Keratinocyte (primary cell): ENCODE measurements around the gene CDK5RAP3. TPM values are rescaled to one million over a fixed set of nuclear protein-coding genes. Genes with fewer than 3 reads are reported as not detected.

Source experiments
- DNase-seq: peaks from one replicate; pipeline ENCODE4 v3.0.0-alpha.2; 2011; ENCODE audit warnings: low read depth, missing footprints, low spot score
- FAIRE-seq: peaks from 2 replicates; lab custom pipeline; 2011; peaks lifted over from hg19 to GRCh38; lab: Jason Lieb, UNC
- H2AFZ ChIP-seq: 2 replicates; pipeline ENCODE4 v1.6.0; 2012; ENCODE audit warnings: low read length, control low read depth, inconsistent platforms; ENCODE audit not compliant: control insufficient read depth
- H3K27ac ChIP-seq: 2 replicates; pipeline ENCODE4 v1.5.1; 2011; ENCODE audit warnings: low read length; ENCODE audit not compliant: control insufficient read depth, insufficient read depth
- H3K27me3 ChIP-seq: 3 replicates; pipeline ENCODE4 v1.6.0; 2011; ENCODE audit warnings: low read length; ENCODE audit not compliant: control insufficient read depth, insufficient read depth; ENCODE audit errors: extremely low read depth
- H3K36me3 ChIP-seq, 2 experiments: 2 replicates in 1 of 2; 3 replicates in 1 of 2; pipeline ENCODE4 v1.5.1; 2011; ENCODE audit warnings: low read length in 2 of 2, mild to moderate bottlenecking in 1 of 2; ENCODE audit not compliant: control insufficient read depth in 2 of 2, insufficient read depth in 2 of 2; ENCODE audit errors: extremely low read depth in 1 of 2
- H3K4me1 ChIP-seq: 3 replicates; pipeline ENCODE4 v1.5.1; 2011; ENCODE audit warnings: low read length; ENCODE audit not compliant: control insufficient read depth, insufficient read depth; ENCODE audit errors: extremely low read depth
- H3K4me2 ChIP-seq: 3 replicates; pipeline ENCODE4 v1.6.0; 2011; ENCODE audit warnings: low read depth, low read length; ENCODE audit not compliant: control insufficient read depth, insufficient read depth; ENCODE audit errors: extremely low read depth
- H3K4me3 ChIP-seq, 3 experiments: fragments of 200-600 bp in 1 of 3; sonication (generic) in 1 of 3; 2 replicates in 2 of 3; 3 replicates in 1 of 3; pipeline ENCODE4 v1.5.1; 2011 to 2016; ENCODE audit warnings: low read length in 3 of 3, mild to moderate bottlenecking in 3 of 3, control low read depth in 2 of 3, inconsistent platforms in 1 of 3, low read depth in 1 of 3, mixed read lengths in 1 of 3, mixed run types in 1 of 3, moderate library complexity in 1 of 3; ENCODE audit not compliant: control insufficient read depth in 2 of 3, insufficient read depth in 2 of 3; ENCODE audit errors: extremely low read depth in 1 of 3
- H3K79me2 ChIP-seq: 2 replicates; pipeline ENCODE4 v1.6.0; 2012; ENCODE audit warnings: low read length; ENCODE audit not compliant: control insufficient read depth, insufficient read depth
- H3K9ac ChIP-seq: 3 replicates; pipeline ENCODE4 v1.6.0; 2011; ENCODE audit warnings: low read length; ENCODE audit not compliant: control insufficient read depth, insufficient read depth; ENCODE audit errors: extremely low read depth
- H3K9me1 ChIP-seq: 3 replicates; pipeline ENCODE4 v1.6.0; 2011; ENCODE audit warnings: low read length; ENCODE audit not compliant: control insufficient read depth, insufficient read depth; ENCODE audit errors: extremely low read depth
- H3K9me3 ChIP-seq: 2 replicates; pipeline ENCODE4 v1.5.1; 2012; ENCODE audit warnings: low read depth, low read length; ENCODE audit not compliant: control insufficient read depth
- H4K20me1 ChIP-seq: 3 replicates; pipeline ENCODE4 v1.6.0; 2011; ENCODE audit warnings: low read length; ENCODE audit not compliant: control insufficient read depth, insufficient read depth; ENCODE audit errors: extremely low read depth
- EZH2 ChIP-seq: IDR thresholded peaks from one replicate; pipeline ENCODE4 v1.6.1; 2012; ENCODE audit warnings: inconsistent platforms, mild to moderate bottlenecking, low read length, moderate library complexity
- dilution Hi-C: fragments of 300-500 bp; cut with MboI; formaldehyde crosslinking; loops from one replicate; pipeline ENCODE4 v1.7.0; 2020; ENCODE audit warnings: low sequenced_read_pairs; ENCODE audit not compliant: extremely low pct_ligation_motif_present
- polyA plus RNA-seq, 5 experiments: library from polyadenylated mRNA; depleted of rRNA in 3 of 5; stranded (reverse) in 3 of 5; stranded (forward) in 1 of 5; unstranded in 1 of 5; fragments of >200 nt; gene quantifications; 1 replicate in 1 of 5; 2 replicates in 3 of 5; 3 replicates in 1 of 5; pipeline versions ENCODE4 v1.2.1 to v1.2.3, GENCODE V29; 2011 to 2012; ENCODE audit warnings: missing spikeins in 2 of 5, low read depth in 1 of 5, low replicate concordance in 1 of 5
- TF ChIP-seq, protein P1 (sequence below), 3 experiments: IDR thresholded peaks in 1 of 3; conservative IDR thresholded peaks in 1 of 3; optimal IDR thresholded peaks in 1 of 3; 2 replicates in 2 of 3; 3 replicates in 1 of 3; pipeline versions ENCODE3 to v1.5.1; 2011; ENCODE audit warnings: low read length in 3 of 3, mild to moderate bottlenecking in 3 of 3, moderate library complexity in 2 of 3, control low read depth in 1 of 3, inconsistent platforms in 1 of 3; ENCODE audit not compliant: insufficient read depth in 2 of 3; ENCODE audit errors: extremely low read depth in 1 of 3

CDK5RAP3 gene
- polyA plus RNA-seq, 1 donor (not counting 4 experiments of a cell fraction or from before 2014, with no cell fraction given): 63.9 TPM

GRCh38 chr17:47983492-47984223, 12.7 kb downstream of the CDK5RAP3 start:
- no peak for DNase-seq
- H3K27me3 ChIP-seq: no peaks in the 10 kb centered on the region
- no peak overlapping the region for H3K27ac ChIP-seq
- no peak for FAIRE-seq
- no peaks in the 10 kb centered on the region for H3K9me1 ChIP-seq
- H3K4me1 ChIP-seq: no peaks in the 10 kb centered on the region
- H3K9me3 ChIP-seq: no peaks in the 10 kb centered on the region
- peaks cover 23 to 33% of the 10 kb centered on the region in 2 experiments for H3K36me3 ChIP-seq
- no peaks in the 10 kb centered on the region for H4K20me1 ChIP-seq
- H3K9ac ChIP-seq: no peak overlapping the region
- dilution Hi-C loops: no loop called here
- no peak overlapping the region for H3K4me3 ChIP-seq
- no peak for TF ChIP-seq EZH2
- TF ChIP-seq, protein P1, sequence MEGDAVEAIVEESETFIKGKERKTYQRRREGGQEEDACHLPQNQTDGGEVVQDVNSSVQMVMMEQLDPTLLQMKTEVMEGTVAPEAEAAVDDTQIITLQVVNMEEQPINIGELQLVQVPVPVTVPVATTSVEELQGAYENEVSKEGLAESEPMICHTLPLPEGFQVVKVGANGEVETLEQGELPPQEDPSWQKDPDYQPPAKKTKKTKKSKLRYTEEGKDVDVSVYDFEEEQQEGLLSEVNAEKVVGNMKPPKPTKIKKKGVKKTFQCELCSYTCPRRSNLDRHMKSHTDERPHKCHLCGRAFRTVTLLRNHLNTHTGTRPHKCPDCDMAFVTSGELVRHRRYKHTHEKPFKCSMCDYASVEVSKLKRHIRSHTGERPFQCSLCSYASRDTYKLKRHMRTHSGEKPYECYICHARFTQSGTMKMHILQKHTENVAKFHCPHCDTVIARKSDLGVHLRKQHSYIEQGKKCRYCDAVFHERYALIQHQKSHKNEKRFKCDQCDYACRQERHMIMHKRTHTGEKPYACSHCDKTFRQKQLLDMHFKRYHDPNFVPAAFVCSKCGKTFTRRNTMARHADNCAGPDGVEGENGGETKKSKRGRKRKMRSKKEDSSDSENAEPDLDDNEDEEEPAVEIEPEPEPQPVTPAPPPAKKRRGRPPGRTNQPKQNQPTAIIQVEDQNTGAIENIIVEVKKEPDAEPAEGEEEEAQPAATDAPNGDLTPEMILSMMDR (optimal IDR thresholded peaks at IDR 0.05 in 1 of 3, IDR thresholded peaks at IDR 0.05 in 1 of 3, conservative IDR thresholded peaks at IDR 0.05 in 1 of 3; ENCODE audit: extremely low read depth in 1 of 3, insufficient read depth in 2 of 3, low read length in 3 of 3): no peak
- H3K79me2 ChIP-seq: no peaks in the 10 kb centered on the region
- H2AFZ ChIP-seq: no peak overlapping the region
- H3K4me2 ChIP-seq: no peak overlapping the region

DNA sequence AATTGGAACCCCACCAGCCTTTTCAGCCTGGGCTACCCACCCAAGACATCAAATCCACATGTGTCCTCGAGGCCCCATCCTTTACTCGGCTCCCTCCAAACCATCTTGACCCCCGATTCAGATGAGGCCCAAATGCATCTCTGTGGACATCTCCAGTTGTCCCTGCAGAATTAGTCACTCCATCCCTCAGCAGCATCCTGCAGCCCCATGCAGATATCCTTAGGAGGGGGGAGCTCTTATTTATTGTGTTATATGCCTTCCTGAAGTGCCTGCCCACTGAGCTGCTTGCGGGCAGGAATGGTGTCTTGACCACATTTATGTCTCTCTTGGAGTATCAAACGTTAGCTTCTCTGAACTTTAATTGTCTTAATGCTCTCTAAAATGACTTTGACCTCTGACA, 15.6 kb downstream of the CDK5RAP3 start:
- Histone ChIP-seq H3K9me1 (no peaks in the 10 kb centered on the region), H2AFZ (no peak overlapping the region), H3K36me3 (peaks cover 11 to 18% of the 10 kb centered on the region in 2 experiments), H3K4me2 (no peak overlapping the region), H3K4me1 (no peaks in the 10 kb centered on the region), H3K27ac (no peak overlapping the region), H3K9me3 (no peaks in the 10 kb centered on the region), H4K20me1 (no peaks in the 10 kb centered on the region), H3K79me2 (no peaks in the 10 kb centered on the region), H3K27me3 (no peaks in the 10 kb centered on the region), H3K9ac (no peak overlapping the region), H3K4me3 (no peak overlapping the region)
- dilution Hi-C loops: no loop called here
- FAIRE-seq: no peak
- TF ChIP-seq, protein P1 (optimal IDR thresholded peaks at IDR 0.05 in 1 of 3, IDR thresholded peaks at IDR 0.05 in 1 of 3, conservative IDR thresholded peaks at IDR 0.05 in 1 of 3; ENCODE audit: extremely low read depth in 1 of 3, insufficient read depth in 2 of 3, low read length in 3 of 3): no peak
- TF ChIP-seq EZH2: no peak
- DNase-seq: no peak
